ENCODE data around the gene GPM6B.
A peak's percentile ranks its signal among the peaks of the same experiment; 100 is the strongest.

The GPM6B gene

GRCh38 chrX:13752646-13753045 is 64.2 kb downstream of the GPM6B start:
- Histone ChIP-seq H3K9me3 (ENCODE audit: insufficient read depth, low read depth, low read length) (no peaks in the 10 kb centered on the region), H3K36me3 (ENCODE audit: control insufficient read depth in 1 of 2, insufficient read depth in 2 of 2, low read length in 2 of 2) (peaks cover 15 to 16% of the 10 kb centered on the region in 2 experiments)

GRCh38 chrX:13752141-13752540 is 64.8 kb downstream of the GPM6B start:
- Histone ChIP-seq H3K4me2 (ENCODE audit: low read length) (no peak overlapping the region), H4K12ac (ENCODE audit: low read depth, low read length) (no peak overlapping the region), H4K91ac (ENCODE audit: low read depth, low read length) (no peak overlapping the region), H3K9ac (ENCODE audit: low read length) (no peak overlapping the region), H3K79me2 (ENCODE audit: control insufficient read depth, insufficient read depth, low read length, poor library complexity) (no peaks in the 10 kb centered on the region), H2BK120ac (ENCODE audit: insufficient read depth, low read length, poor library complexity) (no peak overlapping the region), H4K8ac (ENCODE audit: low read depth, low read length) (no peak overlapping the region), H3K23ac (ENCODE audit: low read length) (no peak overlapping the region), H3K79me1 (ENCODE audit: low read length) (no peaks in the 10 kb centered on the region), H2AFZ (ENCODE audit: insufficient read depth, low read length, poor library complexity) (no peak overlapping the region), H3K36me3 (ENCODE audit: control insufficient read depth in 1 of 2, insufficient read depth in 2 of 2, low read length in 2 of 2) (peaks cover 13 to 18% of the 10 kb centered on the region in 2 experiments), H3K27ac (ENCODE audit: low read depth, low read length) (no peak overlapping the region), H2AK5ac (ENCODE audit: low read length) (no peak overlapping the region), H3K9me3 (ENCODE audit: insufficient read depth, low read depth, low read length) (no peaks in the 10 kb centered on the region), H3K4me3 (ENCODE audit: low read depth, low read length) (no peak overlapping the region), H3K4ac (ENCODE audit: low read depth, low read length) (no peak overlapping the region), H2BK5ac (ENCODE audit: low read depth, low read length, poor library complexity) (no peak overlapping the region), H3K18ac (ENCODE audit: low read length) (no peak overlapping the region), H3K27me3 (ENCODE audit: insufficient read depth, low read length) (no peaks in the 10 kb centered on the region), H3K4me1 (ENCODE audit: control insufficient read depth in 1 of 2, insufficient read depth in 2 of 2, low read length in 2 of 2) (no peaks in the 10 kb centered on the region), H2BK12ac (ENCODE audit: low read length) (no peak overlapping the region), H3K14ac (ENCODE audit: low read length) (no peak overlapping the region)
- DNase-seq = no peak
- no CpG with 5 or more reads among the region's 3 CpGs for WGBS (ENCODE audit: extremely low coverage, insufficient coverage, insufficient read length)

More at GRCh38 chrX:13752646-13753045, 64.2 kb downstream of the GPM6B start:
- Histone ChIP-seq H3K27ac (ENCODE audit: low read depth, low read length) (no peak overlapping the region), H2AK5ac (ENCODE audit: low read length) (no peak overlapping the region), H4K8ac (ENCODE audit: low read depth, low read length) (no peak overlapping the region), H4K91ac (ENCODE audit: low read depth, low read length) (no peak overlapping the region), H3K27me3 (ENCODE audit: insufficient read depth, low read length) (no peaks in the 10 kb centered on the region), H3K23ac (ENCODE audit: low read length) (no peak overlapping the region), H3K4me2 (ENCODE audit: low read length) (no peak overlapping the region), H3K4me1 (ENCODE audit: control insufficient read depth in 1 of 2, insufficient read depth in 2 of 2, low read length in 2 of 2) (no peaks in the 10 kb centered on the region), H2BK120ac (ENCODE audit: insufficient read depth, low read length, poor library complexity) (no peak overlapping the region), H4K12ac (ENCODE audit: low read depth, low read length) (no peak overlapping the region), H2AFZ (ENCODE audit: insufficient read depth, low read length, poor library complexity) (no peak overlapping the region), H3K4ac (ENCODE audit: low read depth, low read length) (no peak overlapping the region), H3K79me2 (ENCODE audit: control insufficient read depth, insufficient read depth, low read length, poor library complexity) (no peaks in the 10 kb centered on the region), H3K18ac (ENCODE audit: low read length) (no peak overlapping the region), H3K4me3 (ENCODE audit: low read depth, low read length) (no peak overlapping the region), H2BK5ac (ENCODE audit: low read depth, low read length, poor library complexity) (no peak overlapping the region), H3K9ac (ENCODE audit: low read length) (no peak overlapping the region), H2BK12ac (ENCODE audit: low read length) (no peak overlapping the region), H3K14ac (ENCODE audit: low read length) (no peak overlapping the region), H3K79me1 (ENCODE audit: low read length) (no peaks in the 10 kb centered on the region)
- no CpG with 5 or more reads among the region's 3 CpGs for WGBS (ENCODE audit: extremely low coverage, insufficient coverage, insufficient read length)
- no peak for DNase-seq

- Histone ChIP-seq H3K79me1 (ENCODE audit: low read length) (no peaks in the 10 kb centered on the region), H3K14ac (ENCODE audit: low read length) (no peak overlapping the region), H3K4me2 (ENCODE audit: low read length) (no peak overlapping the region), H4K91ac (ENCODE audit: low read depth, low read length) (no peak overlapping the region), H3K9ac (ENCODE audit: low read length) (no peak overlapping the region), H3K36me3 (ENCODE audit: control insufficient read depth in 1 of 2, insufficient read depth in 2 of 2, low read length in 2 of 2) (peaks cover 8 to 18% of the 10 kb centered on the region in 2 experiments), H3K23ac (ENCODE audit: low read length) (no peak overlapping the region), H3K4me3 (ENCODE audit: low read depth, low read length) (no peak overlapping the region), H3K4me1 (ENCODE audit: control insufficient read depth in 1 of 2, insufficient read depth in 2 of 2, low read length in 2 of 2) (no peaks in the 10 kb centered on the region), H2BK12ac (ENCODE audit: low read length) (no peak overlapping the region), H2BK5ac (ENCODE audit: low read depth, low read length, poor library complexity) (no peak overlapping the region), H3K27me3 (ENCODE audit: insufficient read depth, low read length) (no peaks in the 10 kb centered on the region), H2AFZ (ENCODE audit: insufficient read depth, low read length, poor library complexity) (no peak overlapping the region), H3K4ac (ENCODE audit: low read depth, low read length) (no peak overlapping the region), H3K9me3 (ENCODE audit: insufficient read depth, low read depth, low read length) (no peaks in the 10 kb centered on the region), H2BK120ac (ENCODE audit: insufficient read depth, low read length, poor library complexity) (no peak overlapping the region), H3K18ac (ENCODE audit: low read length) (no peak overlapping the region), H3K27ac (ENCODE audit: low read depth, low read length) (no peak overlapping the region), H4K12ac (ENCODE audit: low read depth, low read length) (no peak overlapping the region), H3K79me2 (ENCODE audit: control insufficient read depth, insufficient read depth, low read length, poor library complexity) (no peaks in the 10 kb centered on the region), H2AK5ac (ENCODE audit: low read length) (no peak overlapping the region), H4K8ac (ENCODE audit: low read depth, low read length) (no peak overlapping the region)
- DNase-seq = no peak
Measured at GRCh38 chrX:13750812-13751211, 66.1 kb downstream of the GPM6B start.

GRCh38 chrX:13750204-13750603 is 66.7 kb downstream of the GPM6B start:
- Histone ChIP-seq H3K4me1 (ENCODE audit: control insufficient read depth in 1 of 2, insufficient read depth in 2 of 2, low read length in 2 of 2) (no peaks in the 10 kb centered on the region), H3K9ac (ENCODE audit: low read length) (no peak overlapping the region), H2BK12ac (ENCODE audit: low read length) (no peak overlapping the region), H3K36me3 (ENCODE audit: control insufficient read depth in 1 of 2, insufficient read depth in 2 of 2, low read length in 2 of 2) (peaks cover 8 to 20% of the 10 kb centered on the region in 2 experiments), H2BK5ac (ENCODE audit: low read depth, low read length, poor library complexity) (no peak overlapping the region), H2BK120ac (ENCODE audit: insufficient read depth, low read length, poor library complexity) (no peak overlapping the region), H3K4me3 (ENCODE audit: low read depth, low read length) (no peak overlapping the region), H3K79me2 (ENCODE audit: control insufficient read depth, insufficient read depth, low read length, poor library complexity) (no peaks in the 10 kb centered on the region), H3K18ac (ENCODE audit: low read length) (no peak overlapping the region), H2AK5ac (ENCODE audit: low read length) (no peak overlapping the region), H3K27ac (ENCODE audit: low read depth, low read length) (no peak overlapping the region), H4K12ac (ENCODE audit: low read depth, low read length) (no peak overlapping the region), H3K79me1 (ENCODE audit: low read length) (no peaks in the 10 kb centered on the region), H3K27me3 (ENCODE audit: insufficient read depth, low read length) (no peaks in the 10 kb centered on the region), H3K14ac (ENCODE audit: low read length) (no peak overlapping the region), H3K4me2 (ENCODE audit: low read length) (no peak overlapping the region), H3K4ac (ENCODE audit: low read depth, low read length) (no peak overlapping the region), H4K91ac (ENCODE audit: low read depth, low read length) (no peak overlapping the region), H3K23ac (ENCODE audit: low read length) (no peak overlapping the region), H4K8ac (ENCODE audit: low read depth, low read length) (no peak overlapping the region), H3K9me3 (ENCODE audit: insufficient read depth, low read depth, low read length) (no peaks in the 10 kb centered on the region), H2AFZ (ENCODE audit: insufficient read depth, low read length, poor library complexity) (no peak overlapping the region)
- DNase-seq = peak; percentile 20 to 71
